Measurements from ENCODE around the gene FKBP6.
"Not testable (repeated sequence)": the region's sequence is repeated elsewhere in the genome, so short reads cannot be mapped to it uniquely, and the experiment has no call there.

The FKBP6 gene

DNA sequence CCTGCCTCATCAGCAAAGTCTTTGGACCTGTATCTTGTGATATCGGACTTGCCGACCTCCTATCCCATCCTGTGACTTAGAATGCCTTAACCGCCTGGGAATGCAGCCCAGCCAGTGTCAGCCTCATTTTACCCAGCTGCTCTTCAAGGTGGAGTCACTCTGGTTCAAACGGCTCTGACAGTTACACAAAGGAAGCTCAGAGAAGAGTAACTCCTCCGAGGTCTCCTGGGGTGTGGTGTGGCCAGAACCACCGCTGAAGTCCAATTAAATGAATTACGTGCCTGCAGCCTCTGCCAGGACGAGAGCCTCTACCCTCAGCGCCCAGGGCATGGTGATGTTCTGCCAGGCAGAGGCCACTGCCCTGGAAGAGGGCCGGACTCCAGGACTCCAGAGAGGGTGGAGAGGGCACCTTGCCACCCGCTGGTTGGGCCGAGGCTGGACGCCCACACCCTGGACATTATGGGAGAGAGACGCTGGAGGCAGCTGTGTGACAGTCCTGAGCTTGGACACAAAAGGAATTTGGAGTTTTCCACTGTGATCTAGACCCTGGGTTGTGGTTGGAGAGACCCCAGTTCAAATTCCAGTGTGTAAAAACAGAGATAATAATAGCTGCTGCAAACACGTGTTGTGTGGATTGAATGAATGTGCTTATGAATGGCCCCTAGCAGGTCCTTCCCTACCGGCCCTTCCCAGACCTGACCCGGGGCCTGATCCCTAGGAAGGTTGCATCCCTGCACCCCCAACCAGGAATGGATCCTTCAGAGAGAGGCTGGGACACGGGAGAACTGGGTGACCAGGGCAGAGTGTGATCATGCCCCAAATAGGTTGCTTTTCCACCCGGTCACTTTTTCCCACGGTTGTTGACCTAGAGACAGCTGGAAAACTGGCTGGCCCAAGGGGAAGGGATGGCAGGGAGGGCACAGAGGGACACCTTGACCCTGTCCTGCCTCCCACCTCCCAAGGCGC lies 67.9 kb downstream of the FKBP6 start:
- no peak for DNase-seq (ENCODE audit: low spot score)

DNA sequence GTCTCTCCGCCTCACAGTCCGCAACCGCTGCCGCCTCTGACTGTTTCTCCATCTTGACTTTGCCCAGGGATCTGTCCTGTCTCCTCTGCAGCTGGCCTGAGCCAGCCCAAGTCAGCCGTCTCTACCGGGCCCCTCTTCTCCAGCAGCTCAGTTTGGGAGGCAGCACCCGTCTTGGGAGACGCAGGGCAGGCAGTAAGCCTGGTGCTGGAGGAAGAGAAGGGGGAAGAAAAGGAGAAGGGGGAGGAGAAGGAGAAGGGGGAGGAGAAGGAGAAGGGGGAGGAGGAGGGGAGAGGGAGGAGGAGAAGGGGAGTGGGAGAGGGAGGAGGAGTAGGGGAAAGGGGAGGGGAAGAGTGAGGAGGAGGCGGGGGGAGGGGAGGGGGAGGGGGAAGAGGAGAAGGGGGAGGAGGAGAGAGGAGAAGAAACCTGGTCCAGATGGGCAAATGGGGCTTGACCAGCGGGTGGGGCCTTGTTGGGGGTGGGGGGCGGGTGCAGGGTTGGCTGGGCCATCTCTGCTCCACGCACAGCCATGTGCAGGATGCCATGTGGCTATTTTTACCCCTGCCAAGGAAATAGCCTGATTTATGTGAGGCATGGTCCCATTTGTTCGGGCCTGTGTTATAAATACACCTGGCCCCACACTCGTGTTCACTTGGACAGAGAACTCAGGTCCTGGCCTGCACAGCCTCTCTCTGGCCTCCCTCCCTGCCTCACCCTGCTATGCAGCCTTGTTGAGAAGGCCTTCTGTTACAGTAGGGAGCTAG lies 69.7 kb downstream of the FKBP6 start:
- no peak for DNase-seq (ENCODE audit: low spot score)

GRCh38 chr7:73399185-73400050 lies 71.5 kb downstream of the FKBP6 start:
- DNase-seq (ENCODE audit: low spot score) = not testable (repeated sequence)

DNA sequence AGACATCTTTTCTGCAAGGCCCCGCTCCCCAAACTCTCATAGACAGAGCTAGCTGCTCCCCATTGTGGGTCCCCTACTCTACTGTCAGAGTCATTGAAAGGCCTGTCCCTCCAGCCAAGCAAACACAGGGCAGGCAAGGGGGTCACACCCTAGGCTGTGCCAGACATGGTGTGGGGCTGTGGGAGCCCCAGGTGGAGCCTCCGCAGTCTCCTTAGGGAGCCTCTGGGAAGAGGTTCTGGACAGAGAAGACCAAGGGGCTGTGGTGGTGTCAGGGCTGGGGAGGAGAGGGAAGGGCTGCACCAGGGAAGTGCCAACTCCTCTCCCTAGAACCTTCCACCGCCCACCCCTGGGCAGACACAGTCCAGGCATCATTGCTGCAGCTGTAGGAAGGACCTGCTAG lies 76.9 kb downstream of the FKBP6 start:
- not testable (repeated sequence) for DNase-seq (ENCODE audit: low spot score)
